ENCODE results near the gene AR.

The AR gene

GRCh38 chrX:67546496-67547423 lies 2.9 kb downstream of the AR start:
- no peak overlapping the region for H3K4me3 Mint-ChIP-seq
- H3K9me3 Mint-ChIP-seq: no peaks in the 10 kb centered on the region
- peaks cover 21% of the 10 kb centered on the region for H3K27me3 Mint-ChIP-seq
- H3K27ac Mint-ChIP-seq: no peak overlapping the region
- no peaks in the 10 kb centered on the region for H3K36me3 Mint-ChIP-seq (ENCODE audit: low read depth)
- peaks cover 5% of the 10 kb centered on the region for H3K4me1 Mint-ChIP-seq (ENCODE audit: low read depth)

- Mint-ChIP-seq H3K36me3 (ENCODE audit: low read depth) (no peaks in the 10 kb centered on the region), H3K27me3 (no peaks in the 10 kb centered on the region), H3K4me3 (no peak overlapping the region), H3K27ac (no peak overlapping the region), H3K4me1 (ENCODE audit: low read depth) (no peaks in the 10 kb centered on the region), H3K9me3 (no peaks in the 10 kb centered on the region)
Observed at GRCh38 chrX:67555578-67556203, 11.9 kb downstream of the AR start.

- H3K9me3 Mint-ChIP-seq: no peaks in the 10 kb centered on the region
Observed at GRCh38 chrX:67558267-67558666, 14.4 kb downstream of the AR start.

GRCh38 chrX:67563469-67564448 lies 19.9 kb downstream of the AR start:
- Mint-ChIP-seq H3K4me1 (ENCODE audit: low read depth) (no peaks in the 10 kb centered on the region), H3K9me3 (no peaks in the 10 kb centered on the region), H3K36me3 (ENCODE audit: low read depth) (no peaks in the 10 kb centered on the region), H3K4me3 (no peak overlapping the region), H3K27ac (no peak overlapping the region), H3K27me3 (no peaks in the 10 kb centered on the region)

More at GRCh38 chrX:67558267-67558666, 14.4 kb downstream of the AR start:
- H3K27me3 Mint-ChIP-seq: no peaks in the 10 kb centered on the region
- no peak overlapping the region for H3K4me3 Mint-ChIP-seq
- H3K27ac Mint-ChIP-seq: no peak overlapping the region
- H3K4me1 Mint-ChIP-seq (ENCODE audit: low read depth): no peaks in the 10 kb centered on the region
- no peaks in the 10 kb centered on the region for H3K36me3 Mint-ChIP-seq (ENCODE audit: low read depth)

- no peaks in the 10 kb centered on the region for H3K9me3 Mint-ChIP-seq
- H3K27ac Mint-ChIP-seq: no peak overlapping the region
- no peaks in the 10 kb centered on the region for H3K4me1 Mint-ChIP-seq (ENCODE audit: low read depth)
- no peak overlapping the region for H3K4me3 Mint-ChIP-seq
- no peaks in the 10 kb centered on the region for H3K27me3 Mint-ChIP-seq
- no peaks in the 10 kb centered on the region for H3K36me3 Mint-ChIP-seq (ENCODE audit: low read depth)
Observed at GRCh38 chrX:67564475-67564874, 20.7 kb downstream of the AR start.

- Mint-ChIP-seq H3K36me3 (ENCODE audit: low read depth) (no peaks in the 10 kb centered on the region), H3K27ac (no peak overlapping the region), H3K4me1 (ENCODE audit: low read depth) (no peaks in the 10 kb centered on the region), H3K9me3 (no peaks in the 10 kb centered on the region), H3K4me3 (no peak overlapping the region), H3K27me3 (no peaks in the 10 kb centered on the region)
Observed at GRCh38 chrX:67568769-67569168, 24.9 kb downstream of the AR start.

GRCh38 chrX:67570839-67571238 lies 27.0 kb downstream of the AR start:
- Mint-ChIP-seq H3K4me3 (no peak overlapping the region), H3K27ac (no peak overlapping the region), H3K27me3 (no peaks in the 10 kb centered on the region), H3K4me1 (ENCODE audit: low read depth) (no peaks in the 10 kb centered on the region), H3K36me3 (ENCODE audit: low read depth) (no peaks in the 10 kb centered on the region), H3K9me3 (no peaks in the 10 kb centered on the region)

- Mint-ChIP-seq H3K27me3 (no peaks in the 10 kb centered on the region), H3K36me3 (ENCODE audit: low read depth) (no peaks in the 10 kb centered on the region), H3K4me1 (ENCODE audit: low read depth) (no peaks in the 10 kb centered on the region)
Observed at GRCh38 chrX:67574696-67575095, 30.9 kb downstream of the AR start.

GRCh38 chrX:67582436-67582835 lies 38.6 kb downstream of the AR start:
- Mint-ChIP-seq H3K36me3 (ENCODE audit: low read depth) (no peaks in the 10 kb centered on the region), H3K27ac (no peak overlapping the region), H3K4me3 (no peak overlapping the region), H3K9me3 (no peaks in the 10 kb centered on the region), H3K27me3 (no peaks in the 10 kb centered on the region), H3K4me1 (ENCODE audit: low read depth) (no peaks in the 10 kb centered on the region)

More at GRCh38 chrX:67574696-67575095, 30.9 kb downstream of the AR start:
- Mint-ChIP-seq H3K27ac (no peak overlapping the region), H3K9me3 (no peaks in the 10 kb centered on the region), H3K4me3 (no peak overlapping the region)

GRCh38 chrX:67583171-67583570 lies 39.4 kb downstream of the AR start:
- Mint-ChIP-seq H3K36me3 (ENCODE audit: low read depth) (no peaks in the 10 kb centered on the region), H3K27ac (no peak overlapping the region), H3K27me3 (no peaks in the 10 kb centered on the region)

GRCh38 chrX:67585401-67585800 lies 41.6 kb downstream of the AR start:
- Mint-ChIP-seq H3K27me3 (no peaks in the 10 kb centered on the region), H3K36me3 (ENCODE audit: low read depth) (no peaks in the 10 kb centered on the region), H3K4me1 (ENCODE audit: low read depth) (no peaks in the 10 kb centered on the region), H3K4me3 (no peak overlapping the region), H3K9me3 (no peaks in the 10 kb centered on the region), H3K27ac (no peak overlapping the region)

More at GRCh38 chrX:67583171-67583570, 39.4 kb downstream of the AR start:
- no peaks in the 10 kb centered on the region for H3K4me1 Mint-ChIP-seq (ENCODE audit: low read depth)
- no peak overlapping the region for H3K4me3 Mint-ChIP-seq
- no peaks in the 10 kb centered on the region for H3K9me3 Mint-ChIP-seq

GRCh38 chrX:67587946-67588624 lies 44.3 kb downstream of the AR start:
- Mint-ChIP-seq H3K36me3 (ENCODE audit: low read depth) (no peaks in the 10 kb centered on the region), H3K27me3 (no peaks in the 10 kb centered on the region), H3K4me3 (no peak overlapping the region), H3K27ac (no peak overlapping the region), H3K9me3 (no peaks in the 10 kb centered on the region), H3K4me1 (ENCODE audit: low read depth) (no peaks in the 10 kb centered on the region)

- Mint-ChIP-seq H3K36me3 (ENCODE audit: low read depth) (no peaks in the 10 kb centered on the region), H3K9me3 (no peaks in the 10 kb centered on the region), H3K4me1 (ENCODE audit: low read depth) (no peaks in the 10 kb centered on the region), H3K27me3 (no peaks in the 10 kb centered on the region), H3K27ac (no peak overlapping the region), H3K4me3 (no peak overlapping the region)
Observed at GRCh38 chrX:67596839-67597790, 53.3 kb downstream of the AR start.
